ENCODE measurements around the gene IL17RA. TPM values are rescaled to one million over a fixed set of nuclear protein-coding genes. Genes with fewer than 3 reads are reported as not detected.

Gene IL17RA
- total and polyA plus RNA-seq, 4 donors: 3.1 to 9.0 (median 4.4) TPM

DNA sequence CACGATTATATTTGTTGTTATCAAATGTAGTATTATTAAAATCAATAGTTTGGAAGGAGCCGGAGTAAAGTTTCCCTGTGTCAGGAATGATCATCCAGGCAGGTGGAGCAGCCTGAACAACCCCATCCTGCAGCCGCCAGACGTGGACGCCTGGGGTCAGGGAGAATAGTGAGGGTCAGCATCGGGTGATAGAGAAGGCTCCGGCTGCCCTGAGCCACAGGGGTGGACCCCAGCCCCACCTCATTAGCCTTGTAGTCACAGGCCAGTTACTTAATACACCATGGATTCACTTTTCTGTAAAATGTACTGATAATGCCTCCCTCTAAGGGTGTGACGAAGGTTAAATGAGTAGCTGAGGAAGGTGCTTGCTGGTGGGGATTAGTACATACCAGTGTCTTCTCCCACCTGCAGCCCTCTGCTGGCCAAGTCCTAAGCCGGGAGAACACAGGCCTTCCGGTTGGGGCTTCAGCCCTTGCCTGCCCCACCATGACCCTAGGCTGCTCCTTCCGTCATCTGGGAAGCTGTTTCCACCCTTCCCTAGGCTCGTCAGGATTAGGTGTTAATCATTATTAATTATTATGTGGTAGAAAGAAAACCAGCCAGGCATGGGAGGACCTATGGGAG, 21.5 kb downstream of the IL17RA start:
- WGBS: 89% methylated on average over 12 of the region's 12 CpGs
- H3K36me3 ChIP-seq (ENCODE audit: control insufficient read depth in 4 of 4, insufficient read depth in 3 of 4, low read depth in 1 of 4, low read length in 3 of 4): peaks cover 20 to 74% (median 37%) of the 10 kb centered on the region in 4 donors
- no peak overlapping the region for H3K9ac ChIP-seq (ENCODE audit: low read depth in 1 of 2, low read length in 2 of 2)
- TF ChIP-seq TAF1 (conservative IDR thresholded peaks at IDR 0.05) (no peak), NR2F2 (IDR thresholded peaks at IDR 0.05) (no peak)
- TF ChIP-seq, protein P1, sequence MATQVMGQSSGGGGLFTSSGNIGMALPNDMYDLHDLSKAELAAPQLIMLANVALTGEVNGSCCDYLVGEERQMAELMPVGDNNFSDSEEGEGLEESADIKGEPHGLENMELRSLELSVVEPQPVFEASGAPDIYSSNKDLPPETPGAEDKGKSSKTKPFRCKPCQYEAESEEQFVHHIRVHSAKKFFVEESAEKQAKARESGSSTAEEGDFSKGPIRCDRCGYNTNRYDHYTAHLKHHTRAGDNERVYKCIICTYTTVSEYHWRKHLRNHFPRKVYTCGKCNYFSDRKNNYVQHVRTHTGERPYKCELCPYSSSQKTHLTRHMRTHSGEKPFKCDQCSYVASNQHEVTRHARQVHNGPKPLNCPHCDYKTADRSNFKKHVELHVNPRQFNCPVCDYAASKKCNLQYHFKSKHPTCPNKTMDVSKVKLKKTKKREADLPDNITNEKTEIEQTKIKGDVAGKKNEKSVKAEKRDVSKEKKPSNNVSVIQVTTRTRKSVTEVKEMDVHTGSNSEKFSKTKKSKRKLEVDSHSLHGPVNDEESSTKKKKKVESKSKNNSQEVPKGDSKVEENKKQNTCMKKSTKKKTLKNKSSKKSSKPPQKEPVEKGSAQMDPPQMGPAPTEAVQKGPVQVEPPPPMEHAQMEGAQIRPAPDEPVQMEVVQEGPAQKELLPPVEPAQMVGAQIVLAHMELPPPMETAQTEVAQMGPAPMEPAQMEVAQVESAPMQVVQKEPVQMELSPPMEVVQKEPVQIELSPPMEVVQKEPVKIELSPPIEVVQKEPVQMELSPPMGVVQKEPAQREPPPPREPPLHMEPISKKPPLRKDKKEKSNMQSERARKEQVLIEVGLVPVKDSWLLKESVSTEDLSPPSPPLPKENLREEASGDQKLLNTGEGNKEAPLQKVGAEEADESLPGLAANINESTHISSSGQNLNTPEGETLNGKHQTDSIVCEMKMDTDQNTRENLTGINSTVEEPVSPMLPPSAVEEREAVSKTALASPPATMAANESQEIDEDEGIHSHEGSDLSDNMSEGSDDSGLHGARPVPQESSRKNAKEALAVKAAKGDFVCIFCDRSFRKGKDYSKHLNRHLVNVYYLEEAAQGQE (IDR thresholded peaks at IDR 0.05): no peak
- H3K27ac ChIP-seq (ENCODE audit: low read depth in 1 of 2, low read length in 2 of 2): no peak overlapping the region
- no peak for DNase-seq (ENCODE audit: low spot score)
- H3K27me3 ChIP-seq (ENCODE audit: control insufficient read depth in 4 of 4, insufficient read depth in 4 of 4, low read length in 3 of 4): no peaks in the 10 kb centered on the region
- peaks cover 0 to 4% (median 0%) of the 10 kb centered on the region in 4 donors for H3K4me1 ChIP-seq (ENCODE audit: control insufficient read depth in 4 of 4, insufficient read depth in 4 of 4, low read length in 3 of 4)
- H3K4me3 ChIP-seq (ENCODE audit: low read depth in 1 of 3, low read length in 3 of 3): no peak overlapping the region
- no peaks in the 10 kb centered on the region for H3K9me3 ChIP-seq (ENCODE audit: control insufficient read depth in 4 of 4, low read length in 3 of 4)

DNA sequence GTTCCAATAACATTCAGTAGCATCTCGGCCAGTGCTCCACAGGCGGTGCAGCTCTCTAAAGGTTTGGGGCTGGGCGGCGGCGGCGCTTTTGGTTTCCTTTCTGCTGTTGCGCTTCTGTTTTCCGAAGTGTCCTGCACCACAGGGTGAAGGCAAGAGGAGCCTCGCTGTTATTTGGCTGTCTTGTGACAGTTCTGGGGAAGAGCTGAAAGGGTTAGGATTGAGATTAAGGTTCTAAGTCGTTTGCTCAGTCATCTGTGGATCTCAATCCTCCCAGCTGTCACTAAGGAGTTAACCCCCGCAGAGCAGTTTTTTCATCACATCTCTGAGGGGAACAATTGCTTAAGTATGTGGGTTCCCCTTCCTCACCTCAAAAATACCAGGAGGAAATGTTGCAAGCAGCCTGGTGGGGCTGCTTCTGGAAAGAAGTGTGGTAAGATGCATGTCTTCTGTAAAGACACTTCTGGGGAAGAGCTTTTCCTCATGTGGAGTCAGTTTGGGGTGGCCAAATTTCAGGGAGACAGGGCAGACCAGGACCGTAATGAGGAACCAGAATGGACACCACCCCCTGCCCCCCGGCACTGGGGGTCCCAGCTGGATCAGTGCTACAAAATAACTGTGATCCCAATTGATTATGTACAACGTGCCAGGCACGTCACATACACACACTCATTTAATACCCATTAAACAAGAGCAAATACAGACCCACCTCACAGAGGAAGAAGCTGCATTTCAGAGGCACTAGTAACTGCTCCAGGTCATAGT, 22.2 kb downstream of the IL17RA start:
- Histone ChIP-seq H3K36me3 (ENCODE audit: control insufficient read depth in 4 of 4, insufficient read depth in 3 of 4, low read depth in 1 of 4, low read length in 3 of 4) (peaks cover 20 to 67% (median 35%) of the 10 kb centered on the region in 4 donors), H3K9ac (ENCODE audit: low read depth in 1 of 2, low read length in 2 of 2) (no peak overlapping the region), H3K9me3 (ENCODE audit: control insufficient read depth in 4 of 4, low read length in 3 of 4) (no peaks in the 10 kb centered on the region), H3K4me1 (ENCODE audit: control insufficient read depth in 4 of 4, insufficient read depth in 4 of 4, low read length in 3 of 4) (peaks cover 0 to 4% (median 0%) of the 10 kb centered on the region in 4 donors), H3K4me3 (ENCODE audit: low read depth in 1 of 3, low read length in 3 of 3) (no peak overlapping the region), H3K27me3 (ENCODE audit: control insufficient read depth in 4 of 4, insufficient read depth in 4 of 4, low read length in 3 of 4) (no peaks in the 10 kb centered on the region), H3K27ac (ENCODE audit: low read depth in 1 of 2, low read length in 2 of 2) (peak overlapping the region in 1 of 2 donors; percentile 56)
- DNase-seq (ENCODE audit: low spot score): no peak
- TF ChIP-seq, protein P2, sequence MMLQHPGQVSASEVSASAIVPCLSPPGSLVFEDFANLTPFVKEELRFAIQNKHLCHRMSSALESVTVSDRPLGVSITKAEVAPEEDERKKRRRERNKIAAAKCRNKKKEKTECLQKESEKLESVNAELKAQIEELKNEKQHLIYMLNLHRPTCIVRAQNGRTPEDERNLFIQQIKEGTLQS (IDR thresholded peaks at IDR 0.05): no peak
- TF ChIP-seq, protein P3, sequence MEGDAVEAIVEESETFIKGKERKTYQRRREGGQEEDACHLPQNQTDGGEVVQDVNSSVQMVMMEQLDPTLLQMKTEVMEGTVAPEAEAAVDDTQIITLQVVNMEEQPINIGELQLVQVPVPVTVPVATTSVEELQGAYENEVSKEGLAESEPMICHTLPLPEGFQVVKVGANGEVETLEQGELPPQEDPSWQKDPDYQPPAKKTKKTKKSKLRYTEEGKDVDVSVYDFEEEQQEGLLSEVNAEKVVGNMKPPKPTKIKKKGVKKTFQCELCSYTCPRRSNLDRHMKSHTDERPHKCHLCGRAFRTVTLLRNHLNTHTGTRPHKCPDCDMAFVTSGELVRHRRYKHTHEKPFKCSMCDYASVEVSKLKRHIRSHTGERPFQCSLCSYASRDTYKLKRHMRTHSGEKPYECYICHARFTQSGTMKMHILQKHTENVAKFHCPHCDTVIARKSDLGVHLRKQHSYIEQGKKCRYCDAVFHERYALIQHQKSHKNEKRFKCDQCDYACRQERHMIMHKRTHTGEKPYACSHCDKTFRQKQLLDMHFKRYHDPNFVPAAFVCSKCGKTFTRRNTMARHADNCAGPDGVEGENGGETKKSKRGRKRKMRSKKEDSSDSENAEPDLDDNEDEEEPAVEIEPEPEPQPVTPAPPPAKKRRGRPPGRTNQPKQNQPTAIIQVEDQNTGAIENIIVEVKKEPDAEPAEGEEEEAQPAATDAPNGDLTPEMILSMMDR (IDR thresholded peaks at IDR 0.05; ENCODE audit: low read depth, low read length, missing input control): no peak
- TF ChIP-seq HNF4G (IDR thresholded peaks at IDR 0.05) (no peak), RAD21 (IDR thresholded peaks at IDR 0.05) (no peak), FOXA1 (IDR thresholded peaks at IDR 0.05) (no peak), FOXA2 (IDR thresholded peaks at IDR 0.05) (no peak), HNF4A (conservative IDR thresholded peaks at IDR 0.05) (no peak), YY1 (IDR thresholded peaks at IDR 0.05) (no peak), JUND (IDR thresholded peaks at IDR 0.05) (no peak), GABPA (IDR thresholded peaks at IDR 0.05 in 1 of 2, conservative IDR thresholded peaks at IDR 0.05 in 1 of 2) (no peak), MAX (IDR thresholded peaks at IDR 0.05) (no peak), TAF1 (conservative IDR thresholded peaks at IDR 0.05) (no peak), SP1 (IDR thresholded peaks at IDR 0.05) (no peak), RXRA (IDR thresholded peaks at IDR 0.05) (no peak), EGR1 (IDR thresholded peaks at IDR 0.05; ENCODE audit: low read depth in 2 of 2) (no peak), NR2F2 (IDR thresholded peaks at IDR 0.05) (no peak)
- TF ChIP-seq, protein P4, sequence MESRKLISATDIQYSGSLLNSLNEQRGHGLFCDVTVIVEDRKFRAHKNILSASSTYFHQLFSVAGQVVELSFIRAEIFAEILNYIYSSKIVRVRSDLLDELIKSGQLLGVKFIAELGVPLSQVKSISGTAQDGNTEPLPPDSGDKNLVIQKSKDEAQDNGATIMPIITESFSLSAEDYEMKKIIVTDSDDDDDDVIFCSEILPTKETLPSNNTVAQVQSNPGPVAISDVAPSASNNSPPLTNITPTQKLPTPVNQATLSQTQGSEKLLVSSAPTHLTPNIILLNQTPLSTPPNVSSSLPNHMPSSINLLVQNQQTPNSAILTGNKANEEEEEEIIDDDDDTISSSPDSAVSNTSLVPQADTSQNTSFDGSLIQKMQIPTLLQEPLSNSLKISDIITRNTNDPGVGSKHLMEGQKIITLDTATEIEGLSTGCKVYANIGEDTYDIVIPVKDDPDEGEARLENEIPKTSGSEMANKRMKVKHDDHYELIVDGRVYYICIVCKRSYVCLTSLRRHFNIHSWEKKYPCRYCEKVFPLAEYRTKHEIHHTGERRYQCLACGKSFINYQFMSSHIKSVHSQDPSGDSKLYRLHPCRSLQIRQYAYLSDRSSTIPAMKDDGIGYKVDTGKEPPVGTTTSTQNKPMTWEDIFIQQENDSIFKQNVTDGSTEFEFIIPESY (IDR thresholded peaks at IDR 0.05): no peak
- TF ChIP-seq, protein P1 (IDR thresholded peaks at IDR 0.05): no peak
- 82% methylated on average over 15 of the region's 15 CpGs for WGBS
